Glutamatergic neuron (in vitro differentiated cells): ENCODE measurements around the gene MAP3K1. TPM values are rescaled to one million over a fixed set of nuclear protein-coding genes. Genes with fewer than 3 reads are reported as not detected.

Source experiments
- DNase-seq: peaks from one replicate; pipeline ENCODE4 v3.0.0; 2022
- H3K27ac Mint-ChIP-seq: one replicate; pipeline ENCODE4 v1.8.0; 2020; ENCODE audit warnings: mild to moderate bottlenecking, mixed read lengths, inconsistent platforms; ENCODE audit not compliant: unreplicated experiment
- H3K27me3 Mint-ChIP-seq: one replicate; pipeline ENCODE4 v1.8.0; 2020; ENCODE audit warnings: mild to moderate bottlenecking, moderate library complexity, mixed read lengths, inconsistent platforms; ENCODE audit not compliant: unreplicated experiment
- H3K36me3 Mint-ChIP-seq: one replicate; pipeline ENCODE4 v1.8.0; 2020; ENCODE audit warnings: mild to moderate bottlenecking, mixed read lengths, inconsistent platforms; ENCODE audit not compliant: unreplicated experiment
- H3K4me1 Mint-ChIP-seq: one replicate; pipeline ENCODE4 v1.8.0; 2020; ENCODE audit warnings: mild to moderate bottlenecking, low read depth, mixed read lengths, inconsistent platforms; ENCODE audit not compliant: unreplicated experiment
- H3K4me3 Mint-ChIP-seq: one replicate; pipeline ENCODE4 v1.8.0; 2020; ENCODE audit warnings: mild to moderate bottlenecking, mixed read lengths, inconsistent platforms; ENCODE audit not compliant: unreplicated experiment
- H3K9me3 Mint-ChIP-seq: one replicate; pipeline ENCODE4 v1.8.0; 2020; ENCODE audit warnings: mild to moderate bottlenecking, moderate library complexity, mixed read lengths, inconsistent platforms; ENCODE audit not compliant: unreplicated experiment
- total RNA-seq: library from RNA; stranded (reverse); fragmentation: NEBNext Ultra II Directional; extraction: Animal tissue kit (Norgen Biotek cat#: 25700); gene quantifications from one replicate; pipeline ENCODE4 v1.2.1, GENCODE V29; 2021; ENCODE audit not compliant: unreplicated experiment
- TF ChIP-seq, protein P1 (sequence below): fragments of 200-600 bp; sonication (generic); IDR thresholded peaks from one replicate; pipeline ENCODE4 v1.5.0; 2021; ENCODE audit not compliant: partially characterized antibody, unreplicated experiment

Gene MAP3K1
- total RNA-seq, 1 donor from 2014 or later = 10.1 TPM

- no peaks in the 10 kb centered on the region for H3K9me3 Mint-ChIP-seq
- no peak overlapping the region for H3K4me3 Mint-ChIP-seq
- no peak overlapping the region for H3K27ac Mint-ChIP-seq
- TF ChIP-seq, protein P1, sequence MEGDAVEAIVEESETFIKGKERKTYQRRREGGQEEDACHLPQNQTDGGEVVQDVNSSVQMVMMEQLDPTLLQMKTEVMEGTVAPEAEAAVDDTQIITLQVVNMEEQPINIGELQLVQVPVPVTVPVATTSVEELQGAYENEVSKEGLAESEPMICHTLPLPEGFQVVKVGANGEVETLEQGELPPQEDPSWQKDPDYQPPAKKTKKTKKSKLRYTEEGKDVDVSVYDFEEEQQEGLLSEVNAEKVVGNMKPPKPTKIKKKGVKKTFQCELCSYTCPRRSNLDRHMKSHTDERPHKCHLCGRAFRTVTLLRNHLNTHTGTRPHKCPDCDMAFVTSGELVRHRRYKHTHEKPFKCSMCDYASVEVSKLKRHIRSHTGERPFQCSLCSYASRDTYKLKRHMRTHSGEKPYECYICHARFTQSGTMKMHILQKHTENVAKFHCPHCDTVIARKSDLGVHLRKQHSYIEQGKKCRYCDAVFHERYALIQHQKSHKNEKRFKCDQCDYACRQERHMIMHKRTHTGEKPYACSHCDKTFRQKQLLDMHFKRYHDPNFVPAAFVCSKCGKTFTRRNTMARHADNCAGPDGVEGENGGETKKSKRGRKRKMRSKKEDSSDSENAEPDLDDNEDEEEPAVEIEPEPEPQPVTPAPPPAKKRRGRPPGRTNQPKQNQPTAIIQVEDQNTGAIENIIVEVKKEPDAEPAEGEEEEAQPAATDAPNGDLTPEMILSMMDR = no peak
- H3K36me3 Mint-ChIP-seq = no peaks in the 10 kb centered on the region
- peaks cover 2% of the 10 kb centered on the region for H3K4me1 Mint-ChIP-seq
- DNase-seq = no peak
- no peaks in the 10 kb centered on the region for H3K27me3 Mint-ChIP-seq
These were observed 36.1 kb downstream of the MAP3K1 start for GRCh38 chr5:56851258-56851941.

DNA sequence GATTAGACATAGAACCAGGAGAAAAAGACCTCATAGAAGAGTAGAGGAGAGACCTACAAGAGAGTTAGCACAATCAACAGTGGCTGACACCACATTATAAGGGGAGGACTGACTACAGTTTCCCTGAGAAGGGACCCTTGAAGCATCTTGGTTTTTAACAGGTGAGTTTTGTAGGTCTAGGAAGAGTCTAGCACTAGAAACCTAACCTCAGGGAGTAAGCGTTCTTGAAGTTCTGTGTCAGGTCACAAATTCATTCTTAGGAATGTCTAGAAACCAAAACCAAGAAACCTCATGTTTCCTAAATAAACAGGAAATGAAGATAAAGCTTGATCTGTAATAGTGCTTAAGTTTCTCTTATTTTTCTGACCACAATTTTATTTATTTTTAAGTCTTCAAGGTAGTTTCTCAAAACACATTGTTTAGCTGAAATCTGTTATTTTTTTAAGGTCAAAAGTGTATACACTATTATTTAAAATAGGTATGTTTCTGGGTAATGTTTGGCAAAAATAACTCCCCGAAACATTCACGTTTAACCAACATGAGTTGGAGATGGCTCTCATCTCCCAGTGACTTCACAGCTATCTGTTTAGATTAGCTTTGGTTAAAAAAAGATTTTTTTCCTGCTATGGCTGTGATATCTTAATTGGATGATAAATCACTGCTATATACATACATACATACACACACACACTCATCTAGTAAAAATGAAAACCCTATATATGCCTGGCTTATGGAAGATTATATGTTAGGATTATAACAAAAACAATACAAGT is 37.1 kb downstream of the MAP3K1 start:
- Mint-ChIP-seq H3K4me3 (no peak overlapping the region), H3K9me3 (no peaks in the 10 kb centered on the region), H3K27ac (no peak overlapping the region), H3K4me1 (peaks cover 2% of the 10 kb centered on the region), H3K36me3 (no peaks in the 10 kb centered on the region), H3K27me3 (no peaks in the 10 kb centered on the region)
- DNase-seq = no peak
- TF ChIP-seq, protein P1 = no peak

GRCh38 chr5:56853698-56854097 is 38.3 kb downstream of the MAP3K1 start:
- Mint-ChIP-seq H3K4me3 (no peak overlapping the region), H3K27ac (no peak overlapping the region), H3K27me3 (no peaks in the 10 kb centered on the region), H3K4me1 (no peaks in the 10 kb centered on the region), H3K9me3 (no peaks in the 10 kb centered on the region), H3K36me3 (no peaks in the 10 kb centered on the region)
- DNase-seq = no peak
- TF ChIP-seq, protein P1 = no peak

DNA sequence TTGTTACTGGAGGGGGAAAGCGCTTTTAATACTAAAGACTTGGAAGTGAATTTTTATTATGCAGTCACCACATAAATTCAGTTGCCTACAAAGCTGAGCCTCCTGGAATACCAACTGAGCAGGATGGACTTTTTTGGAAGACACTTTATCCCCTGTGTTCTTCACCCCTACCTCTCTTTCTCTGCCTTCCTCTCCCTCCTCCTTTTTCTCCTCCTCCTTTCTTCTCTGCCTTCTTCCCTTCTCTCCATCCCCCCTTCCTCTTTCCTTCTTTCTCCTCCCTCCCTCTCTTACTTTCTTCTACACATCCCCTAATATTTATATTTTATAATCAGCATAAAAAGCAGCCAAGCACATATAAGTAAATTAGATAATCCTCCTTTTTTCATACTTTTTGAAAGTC is 39.6 kb downstream of the MAP3K1 start:
- Mint-ChIP-seq H3K9me3 (no peaks in the 10 kb centered on the region), H3K36me3 (no peaks in the 10 kb centered on the region), H3K4me1 (no peaks in the 10 kb centered on the region), H3K4me3 (no peak overlapping the region), H3K27me3 (no peaks in the 10 kb centered on the region), H3K27ac (no peak overlapping the region)
- no peak for DNase-seq
- TF ChIP-seq, protein P1 = no peak
